Naive thymus-derived CD8-positive, alpha-beta T cell (primary cell): ENCODE results near the gene MCFD2. TPM values are rescaled to one million over a fixed set of nuclear protein-coding genes. Genes with fewer than 3 reads are reported as not detected.

Experiments used
- ATAC-seq, 2 donors: fragments of 150-1000 bp; cut with Tn5 transposase in 1 of 2; sonication (Bioruptor Pico), chemical (Tn5 transposase) in 1 of 2; 1 replicate in 1 of 2; 2 replicates in 1 of 2; pipeline ENCODE4 v1.10.0; 2021; ENCODE audit warnings: mild to moderate bottlenecking in 2 of 2, moderate library complexity in 2 of 2
- POLR2A ChIA-PET: fragments of 350-600 bp; sonication (Branson Sonifier 250); formaldehyde crosslinking; loops from one replicate; lab custom pipeline; 2021; ENCODE audit warnings: antibody characterized with exemption; lab: Charles Lee
- DNase-seq, 10 donors: peaks; one replicate each; pipeline versions ENCODE4 v3.0.0 to v3.0.0-alpha.2; 2020 to 2022
- H3K27ac Mint-ChIP-seq, 10 donors: one replicate each; pipeline ENCODE4 v1.8.0; 2020 to 2022; ENCODE audit warnings: mild to moderate bottlenecking in 10 of 10, mixed read lengths in 10 of 10, moderate library complexity in 4 of 10, inconsistent platforms in 1 of 10
- H3K27me3 Mint-ChIP-seq, 5 donors: one replicate each; pipeline ENCODE4 v1.8.0; 2021 to 2022; ENCODE audit warnings: mixed read lengths in 5 of 5
- H3K36me3 Mint-ChIP-seq, 3 donors: one replicate each; pipeline ENCODE4 v1.8.0; 2020 to 2022; ENCODE audit warnings: mixed read lengths in 3 of 3, mild to moderate bottlenecking in 2 of 3, inconsistent platforms in 1 of 3
- H3K4me1 Mint-ChIP-seq, 4 donors: one replicate each; pipeline ENCODE4 v1.8.0; 2021 to 2022; ENCODE audit warnings: mixed read lengths in 4 of 4
- H3K4me3 Mint-ChIP-seq, 10 donors: one replicate each; pipeline ENCODE4 v1.8.0; 2020 to 2022; ENCODE audit warnings: mild to moderate bottlenecking in 10 of 10, mixed read lengths in 10 of 10, moderate library complexity in 6 of 10, inconsistent platforms in 1 of 10
- H3K9me3 Mint-ChIP-seq, 9 donors: one replicate each; pipeline ENCODE4 v1.8.0; 2020 to 2022; ENCODE audit warnings: mixed read lengths in 9 of 9, mild to moderate bottlenecking in 3 of 9, inconsistent platforms in 1 of 9, moderate library complexity in 1 of 9
- polyA plus RNA-seq, 3 donors: library from polyadenylated mRNA; unstranded; fragments of 300-500 nt; fragmentation: Illumina TruSeq; gene quantifications; one replicate each; pipeline ENCODE4 v1.2.3, GENCODE V29; 2021
- total RNA-seq, 8 experiments: library from RNA in 2 of 8; stranded (reverse) in 2 of 8; gene quantifications; one replicate each; pipeline ENCODE4 v1.2.3 and lab custom pipeline; 2021 to 2026

Gene MCFD2
- total and polyA plus RNA-seq, 5 experiments from 2014 or later: 23.5 to 42.4 (median 29.1) TPM

DNA sequence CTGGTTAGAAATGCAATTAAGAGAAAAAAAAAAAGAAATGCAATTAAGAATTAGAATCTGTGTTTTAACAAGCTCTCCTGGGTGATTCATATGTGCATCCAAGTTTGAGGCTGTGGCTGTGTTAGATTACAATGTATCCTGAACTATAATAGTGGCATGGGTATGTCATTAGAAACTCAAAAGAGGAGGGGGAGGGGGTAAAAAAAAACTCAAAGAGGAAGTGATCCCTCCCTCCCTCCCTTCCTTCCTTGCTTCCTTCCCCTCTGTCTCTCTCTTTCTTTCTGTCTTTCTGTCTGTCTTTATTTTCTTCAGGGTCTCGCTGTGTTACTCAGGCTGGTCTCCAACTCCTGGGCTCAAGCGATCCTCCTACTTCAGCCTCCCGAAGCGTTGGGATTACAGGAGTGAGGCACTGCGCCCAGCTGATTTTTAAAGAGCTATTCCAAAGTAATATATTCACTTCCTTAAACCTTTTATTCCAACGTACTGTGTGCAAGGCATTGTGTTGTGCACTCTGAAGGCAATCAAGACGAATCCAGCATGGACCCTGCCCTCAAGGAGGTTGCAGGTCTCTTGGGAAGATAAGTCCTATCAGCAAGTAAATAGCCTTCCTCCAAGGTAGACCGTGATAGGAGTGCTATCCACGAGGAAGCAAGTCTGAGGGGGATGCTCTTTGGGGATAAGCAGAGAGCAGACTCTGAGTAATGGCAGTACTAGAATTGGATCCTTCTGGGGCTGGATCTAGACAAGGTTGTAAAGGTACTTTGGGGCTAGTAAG is 35.9 kb upstream of the MCFD2 start:
- peaks cover 22 to 52% (median 44%) of the 10 kb centered on the region in 4 donors for H3K4me1 Mint-ChIP-seq
- no peaks in the 10 kb centered on the region for H3K27me3 Mint-ChIP-seq
- no peak for ATAC-seq
- no peak for DNase-seq
- peak overlapping the region in 6 of 10 donors; percentile 23 to 80 (median 74) for H3K27ac Mint-ChIP-seq
- no peaks in the 10 kb centered on the region for H3K9me3 Mint-ChIP-seq
- peaks cover 0 to 68% (median 7%) of the 10 kb centered on the region in 3 donors for H3K36me3 Mint-ChIP-seq
- POLR2A ChIA-PET: no interaction called here
- peak overlapping the region in 1 of 10 donors; percentile 36 for H3K4me3 Mint-ChIP-seq

- Mint-ChIP-seq H3K9me3 (no peaks in the 10 kb centered on the region), H3K27ac (peak overlapping the region in 6 of 10 donors; percentile 11 to 61 (median 24)), H3K27me3 (no peaks in the 10 kb centered on the region), H3K36me3 (peaks cover 0 to 56% (median 6%) of the 10 kb centered on the region in 3 donors), H3K4me1 (peaks cover 24 to 62% (median 52%) of the 10 kb centered on the region in 4 donors), H3K4me3 (no peak overlapping the region)
- no peak for DNase-seq
- no peak for ATAC-seq
- POLR2A ChIA-PET: no interaction called here
Observed at GRCh38 chr2:46950314-46950713, 34.7 kb upstream of the MCFD2 start.

DNA sequence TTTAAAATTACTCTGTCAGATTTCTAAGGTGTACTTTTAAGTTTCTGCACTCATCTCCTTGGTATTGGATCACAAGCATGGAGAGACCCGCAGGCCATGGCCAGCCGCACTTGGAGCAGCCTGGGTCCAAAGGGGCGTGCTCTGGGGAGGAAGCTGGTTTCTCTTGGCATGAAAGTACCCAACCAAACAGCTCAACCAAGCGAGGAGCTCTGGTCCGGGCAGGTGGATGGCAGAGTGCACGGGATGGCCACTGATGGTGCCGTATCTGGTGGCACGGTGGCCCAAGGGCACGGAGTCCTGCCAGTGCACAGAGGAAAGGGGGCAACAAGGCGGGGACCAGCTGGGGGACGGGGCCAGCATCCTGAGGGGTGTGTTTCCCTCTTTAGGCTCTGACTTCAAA is 32.2 kb upstream of the MCFD2 start:
- POLR2A ChIA-PET: interaction anchor here (0.7 to 1.4 kb wide), 2 partner anchors 9 to 28 kb away, joined by 3 read pairs; no protein-coding TSS in a partner anchor
- Mint-ChIP-seq H3K27me3 (no peaks in the 10 kb centered on the region), H3K4me1 (peaks cover 27 to 86% (median 70%) of the 10 kb centered on the region in 4 donors), H3K4me3 (no peak overlapping the region), H3K27ac (peak overlapping the region in 2 of 10 donors; percentile 41 to 43), H3K9me3 (no peaks in the 10 kb centered on the region), H3K36me3 (peaks cover 0 to 31% (median 6%) of the 10 kb centered on the region in 3 donors)
- ATAC-seq (no peak), DNase-seq (no peak)

DNA sequence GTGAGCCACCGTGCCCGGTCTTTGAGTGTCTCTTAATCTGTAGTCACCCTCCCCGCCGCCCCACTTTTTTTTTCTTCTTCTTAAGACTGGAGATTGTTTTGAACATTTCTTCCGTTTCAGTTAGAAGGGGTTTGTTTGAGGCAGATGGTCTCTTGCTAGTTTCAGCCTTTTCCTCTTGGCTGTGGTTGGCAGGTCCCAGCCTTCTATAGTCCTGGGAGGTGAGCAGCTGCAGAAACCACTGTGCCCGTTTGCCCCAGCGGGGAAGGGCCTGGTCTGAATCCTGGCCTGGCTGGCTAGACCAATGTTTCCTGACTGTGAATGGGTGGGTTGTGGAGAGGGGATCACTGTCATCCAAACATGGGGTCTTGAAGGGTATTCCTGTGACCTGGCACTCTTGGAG is 30.1 kb upstream of the MCFD2 start:
- H3K27me3 Mint-ChIP-seq: no peaks in the 10 kb centered on the region
- H3K4me1 Mint-ChIP-seq: peaks cover 35 to 81% (median 71%) of the 10 kb centered on the region in 4 donors
- H3K36me3 Mint-ChIP-seq: peaks cover 0 to 13% (median 2%) of the 10 kb centered on the region in 3 donors
- ATAC-seq (no peak), DNase-seq (no peak)
- peak overlapping the region; percentile 59 to 98 (median 74) for H3K4me3 Mint-ChIP-seq
- no peaks in the 10 kb centered on the region for H3K9me3 Mint-ChIP-seq
- H3K27ac Mint-ChIP-seq: peak overlapping the region; percentile 81 to 100 (median 92)
- POLR2A ChIA-PET: no interaction called here

DNA sequence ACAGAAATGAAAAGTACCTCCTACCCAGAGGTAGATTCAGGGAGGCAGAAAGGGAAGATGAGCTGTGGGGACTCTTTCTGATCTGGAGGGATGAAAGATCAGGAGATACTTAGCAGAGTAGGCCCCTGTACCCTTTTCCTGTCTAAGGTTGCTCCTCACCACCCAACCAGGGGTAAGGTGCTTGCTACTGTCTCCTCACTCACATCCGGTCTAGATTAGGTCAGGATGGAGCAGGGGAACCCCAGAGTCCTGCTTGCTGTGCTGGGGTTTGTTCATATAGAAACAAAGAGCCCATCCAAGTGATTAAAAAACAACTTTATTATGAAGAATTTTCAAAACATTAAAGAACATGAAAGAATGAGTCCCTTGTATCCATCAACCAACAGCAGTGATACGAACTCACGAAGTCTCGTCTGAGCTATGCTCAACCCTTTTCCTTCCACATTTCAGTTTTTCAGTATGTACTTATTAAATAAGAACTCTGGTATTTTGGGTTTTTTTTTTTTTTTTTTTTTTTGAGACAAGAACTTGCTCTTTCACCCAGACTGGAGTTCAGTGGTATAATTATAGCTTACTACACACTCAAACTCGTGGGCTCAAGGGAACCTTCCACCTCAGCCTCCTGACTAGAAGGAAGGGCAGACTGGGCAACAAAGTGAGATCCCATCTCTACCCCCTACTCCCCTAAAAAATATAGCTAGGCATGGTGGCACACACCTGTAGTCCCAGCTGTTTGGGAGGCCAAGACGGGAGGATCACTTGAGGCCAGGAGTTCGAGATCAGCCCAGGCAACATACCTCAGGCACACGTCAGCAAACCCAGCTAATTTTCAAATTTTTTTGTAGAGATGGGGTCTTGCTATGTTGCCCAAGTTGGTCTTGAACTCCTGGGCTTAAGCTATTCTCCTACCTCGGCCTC is 28.5 kb upstream of the MCFD2 start:
- DNase-seq (peak in 9 of 10 donors; percentile 46 to 78 (median 67)), ATAC-seq (peak; percentile 56 to 75)
- Mint-ChIP-seq H3K4me3 (peak overlapping the region; percentile 90 to 99 (median 98)), H3K9me3 (no peaks in the 10 kb centered on the region), H3K27me3 (no peaks in the 10 kb centered on the region), H3K4me1 (peaks cover 36 to 80% (median 71%) of the 10 kb centered on the region in 4 donors), H3K27ac (peak overlapping the region; percentile 94 to 100 (median 98)), H3K36me3 (peaks cover 0 to 2% (median 0%) of the 10 kb centered on the region in 3 donors)
- POLR2A ChIA-PET: interaction anchor here (0.5 to 1.3 kb wide), 5 partner anchors 38 to 1377 kb away, joined by 3 to 4 read pairs (median 3); no protein-coding TSS in a partner anchor

- POLR2A ChIA-PET: interaction anchor here (0.5 kb wide), 1 partner anchor 1376 kb away, joined by 3 read pairs; no protein-coding TSS in a partner anchor
Observed at GRCh38 chr2:46942891-46943626, 27.5 kb upstream of the MCFD2 start.

GRCh38 chr2:46942143-46942526 is 26.5 kb upstream of the MCFD2 start:
- Mint-ChIP-seq H3K27ac (peak overlapping the region; percentile 94 to 100 (median 98)), H3K4me1 (peaks cover 33 to 71% (median 64%) of the 10 kb centered on the region in 4 donors), H3K4me3 (peak overlapping the region; percentile 90 to 99 (median 98)), H3K9me3 (no peaks in the 10 kb centered on the region), H3K36me3 (no peaks in the 10 kb centered on the region), H3K27me3 (no peaks in the 10 kb centered on the region)
- ATAC-seq (peak; percentile 52 to 62), DNase-seq (peak; percentile 47 to 73 (median 64))
- POLR2A ChIA-PET: interaction anchor here (0.6 kb wide), 2 partner anchors 230 to 472 kb away, joined by 3 to 7 read pairs; no protein-coding TSS in a partner anchor

More at GRCh38 chr2:46942891-46943626, 27.5 kb upstream of the MCFD2 start:
- ATAC-seq: no peak
- Mint-ChIP-seq H3K36me3 (no peaks in the 10 kb centered on the region), H3K4me1 (peaks cover 32 to 70% (median 64%) of the 10 kb centered on the region in 4 donors), H3K27ac (peak overlapping the region; percentile 94 to 100 (median 98)), H3K27me3 (no peaks in the 10 kb centered on the region), H3K9me3 (no peaks in the 10 kb centered on the region), H3K4me3 (peak overlapping the region; percentile 90 to 99 (median 98))
- no peak for DNase-seq

DNA sequence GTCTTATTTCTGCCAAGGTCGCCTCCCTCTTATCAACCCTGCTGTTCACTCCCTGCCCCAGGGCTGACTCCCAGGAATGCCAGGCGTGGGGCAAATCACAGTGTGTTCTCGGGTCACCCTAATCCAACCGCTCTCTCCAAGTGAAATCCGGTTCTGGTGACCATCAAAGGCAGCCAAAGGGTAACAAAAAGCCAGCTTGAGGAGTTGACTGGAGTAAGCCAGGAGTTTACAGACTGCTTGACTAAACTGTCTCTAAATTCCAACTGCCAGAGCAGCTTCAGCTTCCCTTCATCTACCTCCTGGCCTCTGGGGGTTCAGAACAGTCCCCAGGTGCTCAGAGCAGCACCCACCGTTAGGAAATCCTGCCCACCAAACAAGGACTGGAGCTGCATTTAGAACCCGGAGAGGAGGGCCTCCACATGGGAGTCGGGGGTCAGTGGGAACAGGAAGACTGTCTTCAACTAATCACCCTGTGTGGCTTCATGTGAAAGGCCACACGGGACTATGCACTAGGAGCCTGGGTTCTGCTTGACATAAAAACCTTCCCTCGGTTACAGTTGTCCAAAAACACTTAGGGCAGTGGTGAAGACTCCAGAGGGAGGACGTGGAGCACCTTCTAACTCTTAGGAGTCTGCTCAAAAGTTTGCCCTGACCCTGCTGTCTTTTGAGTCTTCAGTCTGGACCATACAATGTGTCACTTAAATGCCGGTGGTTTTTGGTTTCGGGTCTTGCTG is 24.2 kb upstream of the MCFD2 start:
- ATAC-seq: no peak
- H3K4me3 Mint-ChIP-seq: peak overlapping the region; percentile 79 to 96 (median 90)
- H3K36me3 Mint-ChIP-seq: no peaks in the 10 kb centered on the region
- no peaks in the 10 kb centered on the region for H3K27me3 Mint-ChIP-seq
- H3K27ac Mint-ChIP-seq: peak overlapping the region; percentile 63 to 93 (median 85)
- no peaks in the 10 kb centered on the region for H3K9me3 Mint-ChIP-seq
- POLR2A ChIA-PET: no interaction called here
- peaks cover 29 to 59% (median 46%) of the 10 kb centered on the region in 4 donors for H3K4me1 Mint-ChIP-seq
- no peak for DNase-seq

DNA sequence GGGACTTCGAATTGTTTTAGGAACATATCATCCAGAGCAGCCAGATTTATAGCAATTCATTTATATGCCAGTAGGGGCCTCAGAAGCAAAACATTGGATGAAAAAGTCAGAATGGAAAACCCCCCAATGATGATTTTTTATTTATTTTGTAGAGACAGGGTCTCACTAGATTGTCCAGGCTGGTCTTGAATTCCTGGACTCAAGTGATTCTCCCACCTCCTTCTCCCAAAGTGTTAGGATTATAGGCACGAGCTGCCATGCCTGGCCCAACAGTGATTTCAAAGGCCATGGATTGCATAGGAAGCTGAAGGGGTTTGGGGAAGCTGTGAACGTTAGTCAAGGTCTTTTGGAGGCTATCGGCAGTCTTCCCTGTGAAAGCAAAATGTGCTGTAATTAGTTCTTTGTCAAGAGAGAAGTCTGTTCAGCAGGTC is 21.9 kb upstream of the MCFD2 start:
- H3K9me3 Mint-ChIP-seq: no peaks in the 10 kb centered on the region
- peaks cover 20 to 55% (median 37%) of the 10 kb centered on the region in 4 donors for H3K4me1 Mint-ChIP-seq
- peak overlapping the region in 7 of 10 donors; percentile 4 to 68 (median 44) for H3K27ac Mint-ChIP-seq
- H3K36me3 Mint-ChIP-seq: no peaks in the 10 kb centered on the region
- no peak for ATAC-seq
- DNase-seq: peak in 1 of 10 donors; percentile 16
- H3K27me3 Mint-ChIP-seq: no peaks in the 10 kb centered on the region
- no peak overlapping the region for H3K4me3 Mint-ChIP-seq
- POLR2A ChIA-PET: interaction anchor here (0.7 to 1.5 kb wide), 2 partner anchors 15 to 24 kb away, joined by 3 to 7 read pairs; no protein-coding TSS in a partner anchor

DNA sequence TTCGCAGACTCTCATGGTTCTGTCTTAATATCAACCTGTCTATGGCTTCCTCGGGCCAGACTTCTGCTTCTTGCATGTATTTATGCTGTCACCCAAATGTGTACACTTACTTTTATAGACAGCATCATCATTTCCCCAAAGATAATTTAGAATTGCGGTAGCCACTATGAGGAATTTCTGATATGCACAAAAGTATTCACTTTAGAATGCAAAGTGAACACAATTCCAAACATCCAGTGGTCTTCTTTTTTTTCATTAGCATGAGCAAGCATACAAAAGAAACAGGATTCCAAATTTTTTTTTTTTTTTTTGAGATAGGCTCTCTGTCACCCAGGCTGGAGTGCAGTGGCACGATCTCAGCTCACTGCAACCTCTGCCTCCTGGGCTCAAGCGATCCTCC is 21.0 kb upstream of the MCFD2 start:
- POLR2A ChIA-PET: interaction anchor here (1.5 kb wide), 1 partner anchor 14 kb away, joined by 7 read pairs; no protein-coding TSS in a partner anchor
- Mint-ChIP-seq H3K4me3 (no peak overlapping the region), H3K9me3 (no peaks in the 10 kb centered on the region), H3K27ac (no peak overlapping the region), H3K36me3 (no peaks in the 10 kb centered on the region), H3K4me1 (peaks cover 16 to 54% (median 31%) of the 10 kb centered on the region in 4 donors), H3K27me3 (no peaks in the 10 kb centered on the region)
- DNase-seq (no peak), ATAC-seq (no peak)

DNA sequence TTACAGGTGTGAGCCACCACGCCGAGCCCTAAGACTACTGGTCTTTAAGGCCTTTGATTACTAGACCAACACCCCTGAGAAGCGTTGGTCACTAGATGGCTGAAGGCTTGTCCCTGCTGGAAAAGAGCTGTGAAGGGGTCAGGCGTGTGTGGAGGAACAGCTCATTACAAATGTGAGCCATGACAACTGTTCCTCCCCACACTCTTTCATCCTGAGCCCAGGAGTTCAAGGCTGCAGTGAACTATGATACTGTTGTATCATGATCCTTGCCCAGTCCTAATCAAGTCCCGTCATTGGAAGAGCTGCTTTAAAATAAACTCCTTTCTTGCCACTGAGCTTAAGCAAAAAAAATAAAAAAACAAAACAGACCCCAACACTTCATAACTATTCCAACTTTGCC is 19.5 kb upstream of the MCFD2 start:
- no peaks in the 10 kb centered on the region for H3K27me3 Mint-ChIP-seq
- H3K4me3 Mint-ChIP-seq: no peak overlapping the region
- peak overlapping the region in 1 of 10 donors; percentile 57 for H3K27ac Mint-ChIP-seq
- POLR2A ChIA-PET: no interaction called here
- ATAC-seq (no peak), DNase-seq (no peak)
- peaks cover 13 to 49% (median 25%) of the 10 kb centered on the region in 4 donors for H3K4me1 Mint-ChIP-seq
- no peaks in the 10 kb centered on the region for H3K9me3 Mint-ChIP-seq
- peaks cover 0 to 2% (median 0%) of the 10 kb centered on the region in 3 donors for H3K36me3 Mint-ChIP-seq
